Thymus (tissue), 11 donors: ENCODE measurements around the gene IL12A. TPM values are rescaled to one million over a fixed set of nuclear protein-coding genes. Genes with fewer than 3 reads are reported as not detected.

Experiments
- DNase-seq, 9 donors: peaks; one replicate each; pipeline ENCODE4 v3.0.0-alpha.2; 2013; ENCODE audit warnings: low spot score in 9 of 9, low read depth in 6 of 9, missing footprints in 1 of 9
- H3K27ac ChIP-seq, 2 donors: one replicate each; pipeline ENCODE4 v1.5.1; 2013; ENCODE audit warnings: control low read depth in 1 of 2, low read depth in 1 of 2, low read length in 1 of 2, mild to moderate bottlenecking in 1 of 2, moderate library complexity in 1 of 2
- H3K27me3 ChIP-seq, 2 donors: one replicate each; pipeline ENCODE4 v1.5.1; 2013; ENCODE audit warnings: low read length in 1 of 2; ENCODE audit not compliant: control insufficient read depth in 2 of 2, insufficient read depth in 1 of 2
- H3K36me3 ChIP-seq, 2 donors: one replicate each; pipeline ENCODE4 v1.5.1; 2013; ENCODE audit warnings: low read length in 1 of 2, mild to moderate bottlenecking in 1 of 2, moderate library complexity in 1 of 2; ENCODE audit not compliant: control insufficient read depth in 2 of 2, insufficient read depth in 2 of 2
- H3K4me1 ChIP-seq, 2 donors: one replicate each; pipeline ENCODE4 v1.5.1; 2013; ENCODE audit warnings: low read length in 2 of 2; ENCODE audit not compliant: control insufficient read depth in 2 of 2, insufficient read depth in 2 of 2
- H3K4me3 ChIP-seq, 2 donors: one replicate each; pipeline ENCODE4 v1.5.1; 2013; ENCODE audit warnings: low read length in 2 of 2, control low read depth in 1 of 2, mild to moderate bottlenecking in 1 of 2
- H3K9me3 ChIP-seq, 2 donors: one replicate each; pipeline ENCODE4 v1.5.1; 2013; ENCODE audit warnings: low read length in 1 of 2, mild to moderate bottlenecking in 1 of 2; ENCODE audit not compliant: control insufficient read depth in 2 of 2, insufficient read depth in 1 of 2
- WGBS: extraction: QIAGEN DNeasy Blood & Tissue Kit; methylation state at CpG from one replicate; pipeline ENCODE4 v1.1.7; 2013; 5-methylcytosine and 5-hydroxymethylcytosine counted together
- polyA plus RNA-seq: library from polyadenylated mRNA; stranded (reverse); fragments of 200-250 nt; gene quantifications from one replicate; pipeline ENCODE4 v1.2.3, GENCODE V29; 2013
- total RNA-seq: library from RNA; stranded (reverse); fragments of 120-200 nt; gene quantifications from one replicate; pipeline ENCODE4 v1.2.4, GENCODE V29; 2013
- donor health status: healthy.

Gene IL12A
- total and polyA plus RNA-seq, 2 donors = 0.52 to 2.9 TPM

- Histone ChIP-seq H3K4me1 (no peaks in the 10 kb centered on the region), H3K9me3 (no peaks in the 10 kb centered on the region), H3K4me3 (no peak overlapping the region), H3K27ac (no peak overlapping the region), H3K27me3 (peaks cover 0 to 3% of the 10 kb centered on the region in 2 donors), H3K36me3 (no peaks in the 10 kb centered on the region)
- no peak for DNase-seq
- 82% methylated on average over 5 of the region's 5 CpGs for WGBS
These were observed 30.3 kb downstream of the IL12A start for GRCh38 chr3:160018959-160019358.

GRCh38 chr3:160020057-160020711 is 31.5 kb downstream of the IL12A start:
- no peaks in the 10 kb centered on the region for H3K36me3 ChIP-seq
- no peak overlapping the region for H3K27ac ChIP-seq
- peaks cover 0 to 3% of the 10 kb centered on the region in 2 donors for H3K27me3 ChIP-seq
- H3K4me1 ChIP-seq = no peaks in the 10 kb centered on the region
- H3K4me3 ChIP-seq = no peak overlapping the region
- no peak for DNase-seq
- H3K9me3 ChIP-seq = no peaks in the 10 kb centered on the region
- 96% methylated on average over 4 of the region's 4 CpGs for WGBS

- Histone ChIP-seq H3K27ac (no peak overlapping the region), H3K4me1 (no peaks in the 10 kb centered on the region), H3K9me3 (no peaks in the 10 kb centered on the region), H3K4me3 (no peak overlapping the region), H3K27me3 (peaks cover 0 to 3% of the 10 kb centered on the region in 2 donors), H3K36me3 (no peaks in the 10 kb centered on the region)
- no peak for DNase-seq
- 91% methylated on average over 9 of the region's 9 CpGs for WGBS
These were observed 33.4 kb downstream of the IL12A start for GRCh38 chr3:160022068-160022467.

- 95% methylated on average over 1 of the region's 1 CpG for WGBS
- H3K9me3 ChIP-seq = no peaks in the 10 kb centered on the region
- no peaks in the 10 kb centered on the region for H3K36me3 ChIP-seq
- no peak overlapping the region for H3K4me3 ChIP-seq
- peaks cover 0 to 3% of the 10 kb centered on the region in 2 donors for H3K27me3 ChIP-seq
- DNase-seq = no peak
- H3K4me1 ChIP-seq = no peaks in the 10 kb centered on the region
- H3K27ac ChIP-seq = no peak overlapping the region
These were observed 34.8 kb downstream of the IL12A start for GRCh38 chr3:160023476-160023875.

- Histone ChIP-seq H3K36me3 (no peaks in the 10 kb centered on the region), H3K9me3 (no peaks in the 10 kb centered on the region), H3K4me1 (no peaks in the 10 kb centered on the region), H3K4me3 (no peak overlapping the region), H3K27ac (no peak overlapping the region), H3K27me3 (no peaks in the 10 kb centered on the region)
- 53% methylated on average over 6 of the region's 6 CpGs for WGBS
- DNase-seq = peak in 1 of 9 donors; percentile 50
These were observed 39.0 kb downstream of the IL12A start for GRCh38 chr3:160027541-160028195.

GRCh38 chr3:160035757-160036156 is 47.1 kb downstream of the IL12A start:
- Histone ChIP-seq H3K4me3 (no peak overlapping the region), H3K9me3 (no peaks in the 10 kb centered on the region), H3K36me3 (no peaks in the 10 kb centered on the region), H3K27me3 (peaks cover 4 to 45% of the 10 kb centered on the region in 2 donors), H3K4me1 (no peaks in the 10 kb centered on the region), H3K27ac (no peak overlapping the region)
- WGBS = 97% methylated on average over 1 of the region's 1 CpG
- no peak for DNase-seq

GRCh38 chr3:160038862-160039562 is 50.4 kb downstream of the IL12A start:
- peak in 1 of 9 donors; percentile 15 for DNase-seq
- 3% methylated on average over 36 of the region's 36 CpGs for WGBS
- peaks cover 4 to 50% of the 10 kb centered on the region in 2 donors for H3K27me3 ChIP-seq
- H3K4me3 ChIP-seq = no peak overlapping the region
- H3K27ac ChIP-seq = no peak overlapping the region
- H3K36me3 ChIP-seq = no peaks in the 10 kb centered on the region
- no peaks in the 10 kb centered on the region for H3K4me1 ChIP-seq
- peaks cover 4 to 10% of the 10 kb centered on the region in 2 donors for H3K9me3 ChIP-seq

- 86% methylated on average over 3 of the region's 3 CpGs for WGBS
- no peaks in the 10 kb centered on the region for H3K36me3 ChIP-seq
- H3K27ac ChIP-seq = no peak overlapping the region
- H3K4me1 ChIP-seq = no peaks in the 10 kb centered on the region
- H3K9me3 ChIP-seq = peaks cover 4 to 10% of the 10 kb centered on the region in 2 donors
- no peak for DNase-seq
- H3K27me3 ChIP-seq = peaks cover 4 to 50% of the 10 kb centered on the region in 2 donors
- no peak overlapping the region for H3K4me3 ChIP-seq
These were observed 51.5 kb downstream of the IL12A start for GRCh38 chr3:160040181-160040580.

- H3K36me3 ChIP-seq = no peaks in the 10 kb centered on the region
- WGBS = 68% methylated on average over 1 of the region's 1 CpG
- no peak for DNase-seq
- H3K4me1 ChIP-seq = no peaks in the 10 kb centered on the region
- no peak overlapping the region for H3K27ac ChIP-seq
- peaks cover 4 to 10% of the 10 kb centered on the region in 2 donors for H3K9me3 ChIP-seq
- H3K4me3 ChIP-seq = no peak overlapping the region
- H3K27me3 ChIP-seq = peaks cover 4 to 45% of the 10 kb centered on the region in 2 donors
These were observed 52.8 kb downstream of the IL12A start for GRCh38 chr3:160041465-160041864.
